Neural progenitor cell (in vitro differentiated cells): ENCODE data around the gene DDIT3. TPM values are rescaled to one million over a fixed set of nuclear protein-coding genes. Genes with fewer than 3 reads are reported as not detected.

ENCODE experiments used
- DNase-seq: peaks from one replicate; pipeline ENCODE4 v3.0.0-alpha.2; 2016; ENCODE audit warnings: low spot score
- H2AFZ ChIP-seq: fragments of 200-600 bp; sonication (generic); replicated peaks from 2 replicates; pipeline ENCODE4 v1.6.1; 2016; ENCODE audit warnings: antibody characterized with exemption
- H3F3A ChIP-seq: fragments of 200-600 bp; sonication (generic); 2 replicates; pipeline ENCODE4 v1.6.1; 2016; ENCODE audit warnings: antibody characterized with exemption, low read depth
- H3K27ac ChIP-seq: fragments of 200-600 bp; sonication (generic); 2 replicates; pipeline ENCODE4 v1.5.1; 2016; ENCODE audit warnings: mild to moderate bottlenecking
- H3K27me3 ChIP-seq: fragments of 200-600 bp; sonication (generic); 2 replicates; pipeline ENCODE4 v1.6.1; 2016; ENCODE audit warnings: mild to moderate bottlenecking, moderate library complexity
- H3K36me3 ChIP-seq: fragments of 200-600 bp; sonication (generic); 2 replicates; pipeline ENCODE4 v1.5.1; 2016
- H3K4me1 ChIP-seq: fragments of 200-600 bp; sonication (generic); 2 replicates; pipeline ENCODE4 v1.6.1; 2016; ENCODE audit warnings: mixed run types
- H3K4me2 ChIP-seq: fragments of 200-600 bp; sonication (generic); 2 replicates; pipeline ENCODE4 v1.6.1; 2016
- H3K4me3 ChIP-seq: fragments of 200-600 bp; sonication (generic); 2 replicates; pipeline ENCODE4 v1.5.1; 2016
- H3K79me2 ChIP-seq: fragments of 200-600 bp; sonication (generic); 2 replicates; pipeline ENCODE4 v1.6.1; 2016; ENCODE audit warnings: low read depth
- H3K9ac ChIP-seq: fragments of 200-600 bp; sonication (generic); 2 replicates; pipeline ENCODE4 v1.6.1; 2016
- H3K9me3 ChIP-seq: fragments of 200-600 bp; sonication (generic); 2 replicates; pipeline ENCODE4 v1.5.1; 2016; ENCODE audit warnings: low read depth
- H4K20me1 ChIP-seq: fragments of 200-600 bp; sonication (generic); 2 replicates; pipeline ENCODE4 v1.6.1; 2016; ENCODE audit warnings: low read depth
- H3K27ac Mint-ChIP-seq: 3 replicates; pipeline ENCODE4 v1.8.0; 2021; ENCODE audit warnings: mixed read lengths
- H3K27me3 Mint-ChIP-seq: 2 replicates; pipeline ENCODE4 v1.8.0; 2022; ENCODE audit warnings: low read depth, mild to moderate bottlenecking, inconsistent platforms, moderate library complexity, mixed read lengths; ENCODE audit not compliant: insufficient read depth
- H3K36me3 Mint-ChIP-seq: 3 replicates; pipeline ENCODE4 v1.8.0; 2021; ENCODE audit warnings: mixed read lengths
- H3K4me1 Mint-ChIP-seq: 3 replicates; pipeline ENCODE4 v1.8.0; 2021; ENCODE audit warnings: mixed read lengths
- H3K4me3 Mint-ChIP-seq: 3 replicates; pipeline ENCODE4 v1.8.0; 2021; ENCODE audit warnings: mild to moderate bottlenecking, moderate library complexity, mixed read lengths
- H3K9me3 Mint-ChIP-seq: 3 replicates; pipeline ENCODE4 v1.8.0; 2020; ENCODE audit warnings: mixed read lengths
- CTCF ChIP-seq: fragments of 200-600 bp; sonication (generic); IDR thresholded peaks from 2 replicates; pipeline ENCODE4 v1.5.1; 2017; ENCODE audit warnings: antibody characterized with exemption, mild to moderate bottlenecking
- EZH2 ChIP-seq: fragments of 200-600 bp; sonication (generic); IDR thresholded peaks from 2 replicates; pipeline ENCODE4 v1.6.1; 2017; ENCODE audit warnings: antibody characterized with exemption, mild to moderate bottlenecking, moderate library complexity
- EZH2phosphoT487 ChIP-seq: fragments of 200-600 bp; sonication (generic); IDR thresholded peaks from 2 replicates; pipeline ENCODE4 v1.6.1; 2017; ENCODE audit warnings: antibody characterized with exemption
- microRNA counts: library from miRNA; unstranded; fragments of <30 nt; microRNA quantifications from one replicate; lab custom pipeline; 2016
- microRNA-seq: library from miRNA; unstranded; fragments of <30 nt; microRNA quantifications from one replicate; pipeline ENCODE4, GENCODE V29; 2016
- small RNA-seq: library from RNA; depleted of rRNA; stranded (forward); fragments of <200 nt; gene quantifications from one replicate; pipeline ENCODE3, GENCODE V24; 2015
- total RNA-seq: library from RNA; depleted of rRNA; stranded (reverse); fragments of >200 nt; gene quantifications from 2 replicates; pipeline ENCODE4 v1.2.3, GENCODE V29; 2015; ENCODE audit warnings: low replicate concordance

DDIT3 gene
- total RNA-seq, 1 donor from 2014 or later: 2.3 TPM

GRCh38 chr12:57467915-57468314 lies 52.4 kb downstream of the DDIT3 start:
- Mint-ChIP-seq H3K36me3 (no peaks in the 10 kb centered on the region), H3K27me3 (peaks cover 48% of the 10 kb centered on the region), H3K9me3 (no peaks in the 10 kb centered on the region), H3K4me1 (peaks cover 1% of the 10 kb centered on the region), H3K4me3 (no peak overlapping the region), H3K27ac (no peak overlapping the region)
- Histone ChIP-seq H3K9ac (no peak overlapping the region), H3K36me3 (no peaks in the 10 kb centered on the region), H3K9me3 (no peaks in the 10 kb centered on the region), H3K27ac (no peak overlapping the region), H3K4me1 (no peaks in the 10 kb centered on the region), H3K27me3 (peaks cover 25% of the 10 kb centered on the region), H3K79me2 (no peaks in the 10 kb centered on the region), H4K20me1 (no peaks in the 10 kb centered on the region), H3K4me2 (no peak overlapping the region), H3F3A (peaks cover under 1% of the 10 kb centered on the region), H2AFZ (no peak overlapping the region), H3K4me3 (no peak overlapping the region)
- no peak for DNase-seq
- no peak for TF ChIP-seq EZH2phosphoT487
- TF ChIP-seq CTCF: no peak
- TF ChIP-seq EZH2: no peak

- no peak for TF ChIP-seq CTCF
- TF ChIP-seq EZH2: no peak
- TF ChIP-seq EZH2phosphoT487: no peak
- Mint-ChIP-seq H3K9me3 (no peaks in the 10 kb centered on the region), H3K4me1 (peaks cover 7% of the 10 kb centered on the region), H3K36me3 (no peaks in the 10 kb centered on the region), H3K4me3 (no peak overlapping the region), H3K27ac (no peak overlapping the region), H3K27me3 (peaks cover 45% of the 10 kb centered on the region)
- H3K79me2 ChIP-seq: no peaks in the 10 kb centered on the region
- H3F3A ChIP-seq: peaks cover 6% of the 10 kb centered on the region
- DNase-seq: no peak
- H2AFZ ChIP-seq: no peak overlapping the region
- H3K9ac ChIP-seq: no peak overlapping the region
- H3K27ac ChIP-seq: no peak overlapping the region
- H4K20me1 ChIP-seq: no peaks in the 10 kb centered on the region
- H3K4me1 ChIP-seq: no peaks in the 10 kb centered on the region
- no peaks in the 10 kb centered on the region for H3K36me3 ChIP-seq
- H3K4me3 ChIP-seq: no peak overlapping the region
- H3K27me3 ChIP-seq: peaks cover 22% of the 10 kb centered on the region
- H3K9me3 ChIP-seq: no peaks in the 10 kb centered on the region
- H3K4me2 ChIP-seq: no peak overlapping the region
Observed at GRCh38 chr12:57467212-57467874, 53.0 kb downstream of the DDIT3 start.

MicroRNA genes within 50 kb of the gene (microRNA counts, 767-probe panel; counts per million panel counts)
- 460 counts per million, percentile 90 among the panel's probes with 10 or more counts for microRNA hsa-miR-616-3p (lab: Ali Mortazavi, UCI)

Small RNA genes within 50 kb of the gene (microRNA-seq; reads per million reads assigned to microRNA genes)
- not detected for gene MIR616
- gene MIR6758: not detected

Small RNA genes within 50 kb of the gene (small RNA-seq; reads per million reads assigned to genes)
- not detected for gene MIR616

Other genes with a start within 250 kb of the DDIT3 start
- gene R3HDM2, start 89.5 kb downstream of the DDIT3 start, total RNA-seq: 29.9 and 40.0 TPM in 2 replicates
- gene INHBC, start 85.7 kb downstream of the DDIT3 start, total RNA-seq: 0.06 TPM in 1 of 2 replicates, not detected in the other
- 2.6 TPM in 1 of 2 replicates, not detected in the other for gene INHBE, start 65.2 kb downstream of the DDIT3 start, total RNA-seq
- 0.12 and 0.71 TPM in 2 replicates for gene GLI1, start 60.7 kb downstream of the DDIT3 start, total RNA-seq
- 0.62 TPM in 1 of 2 replicates, not detected in the other for gene ARHGAP9, start 40.6 kb downstream of the DDIT3 start, total RNA-seq
- 109 and 116 TPM in 2 replicates for gene MARS1, start 32.4 kb downstream of the DDIT3 start, total RNA-seq
- 3.6 and 5.4 TPM in 2 replicates for gene MBD6, start 2.3 kb upstream of the DDIT3 start, total RNA-seq
- gene DCTN2, start 26.7 kb upstream of the DDIT3 start, total RNA-seq: 147 and 192 TPM in 2 replicates
- 7.9 and 8.6 TPM in 2 replicates for gene KIF5A, start 29.5 kb upstream of the DDIT3 start, total RNA-seq
- 15.5 and 23.4 TPM in 2 replicates for gene PIP4K2C, start 70.7 kb upstream of the DDIT3 start, total RNA-seq
- 56.4 and 67.9 TPM in 2 replicates for gene DTX3, start 84.3 kb upstream of the DDIT3 start, total RNA-seq
- 17.3 and 27.3 TPM in 2 replicates for gene ARHGEF25, start 90.9 kb upstream of the DDIT3 start, total RNA-seq
- 0.28 and 1.1 TPM in 2 replicates for gene B4GALNT1, start 112.7 kb upstream of the DDIT3 start, total RNA-seq
- 107 and 113 TPM in 2 replicates for gene OS9, start 173.6 kb upstream of the DDIT3 start, total RNA-seq
- 1.7 and 2.7 TPM in 2 replicates for gene AGAP2, start 218.2 kb upstream of the DDIT3 start, total RNA-seq
- 57.6 and 61.3 TPM in 2 replicates for gene TSPAN31, start 224.5 kb upstream of the DDIT3 start, total RNA-seq
- gene CDK4, start 231.8 kb upstream of the DDIT3 start, total RNA-seq: 169 and 348 TPM in 2 replicates
- gene MARCHF9, start 234.6 kb upstream of the DDIT3 start, total RNA-seq: 8.1 and 11.9 TPM in 2 replicates
- 0.17 and 0.99 TPM in 2 replicates for gene CYP27B1, start 246.6 kb upstream of the DDIT3 start, total RNA-seq